Activated CD8-positive, alpha-beta memory T cell treated with anti-CD3 and anti-CD28 coated beads for 4 hours (primary cell): ENCODE data around the gene LRBA.
"Not testable (repeated sequence)": the region's sequence is repeated elsewhere in the genome, so short reads cannot be mapped to it uniquely, and the experiment has no call there.

Source experiments
- DNase-seq, 2 donors: peaks; one replicate each; pipeline ENCODE4 v3.0.0-alpha.2; 2020; ENCODE audit warnings: low read depth in 2 of 2

Gene LRBA

DNA sequence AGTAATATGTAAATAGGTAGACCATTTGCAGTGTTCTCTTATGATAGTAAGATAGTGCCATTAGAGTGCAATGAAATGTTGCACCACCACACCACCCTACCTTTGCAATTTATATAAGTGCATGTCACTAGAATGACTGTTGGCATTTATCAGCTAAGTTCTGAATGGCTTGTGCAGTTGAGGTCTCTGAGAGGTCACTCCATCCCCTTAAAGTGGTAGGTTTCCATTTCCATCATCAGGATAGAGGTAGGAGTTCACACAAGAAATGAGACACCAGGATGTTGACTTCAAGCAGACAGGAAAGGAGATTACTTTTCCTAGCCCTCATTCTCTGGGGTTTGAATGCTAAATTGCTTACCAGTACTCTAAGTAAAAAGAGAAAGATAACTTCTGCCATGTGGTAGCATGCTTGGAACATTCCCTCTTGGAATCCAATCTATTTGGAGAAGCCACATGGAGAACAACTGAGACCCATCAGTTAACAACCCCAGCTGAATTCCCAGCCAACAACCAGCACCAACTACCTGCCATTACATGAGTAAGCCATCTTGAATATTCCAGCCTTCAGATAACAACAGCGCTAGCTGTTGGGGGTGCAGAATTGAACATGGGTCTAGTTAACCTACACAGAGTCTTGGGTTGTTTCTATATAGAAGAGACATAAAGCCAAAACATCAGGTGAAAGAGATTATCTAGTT lies 6.7 kb upstream of the LRBA start:
- no peak for DNase-seq

DNA sequence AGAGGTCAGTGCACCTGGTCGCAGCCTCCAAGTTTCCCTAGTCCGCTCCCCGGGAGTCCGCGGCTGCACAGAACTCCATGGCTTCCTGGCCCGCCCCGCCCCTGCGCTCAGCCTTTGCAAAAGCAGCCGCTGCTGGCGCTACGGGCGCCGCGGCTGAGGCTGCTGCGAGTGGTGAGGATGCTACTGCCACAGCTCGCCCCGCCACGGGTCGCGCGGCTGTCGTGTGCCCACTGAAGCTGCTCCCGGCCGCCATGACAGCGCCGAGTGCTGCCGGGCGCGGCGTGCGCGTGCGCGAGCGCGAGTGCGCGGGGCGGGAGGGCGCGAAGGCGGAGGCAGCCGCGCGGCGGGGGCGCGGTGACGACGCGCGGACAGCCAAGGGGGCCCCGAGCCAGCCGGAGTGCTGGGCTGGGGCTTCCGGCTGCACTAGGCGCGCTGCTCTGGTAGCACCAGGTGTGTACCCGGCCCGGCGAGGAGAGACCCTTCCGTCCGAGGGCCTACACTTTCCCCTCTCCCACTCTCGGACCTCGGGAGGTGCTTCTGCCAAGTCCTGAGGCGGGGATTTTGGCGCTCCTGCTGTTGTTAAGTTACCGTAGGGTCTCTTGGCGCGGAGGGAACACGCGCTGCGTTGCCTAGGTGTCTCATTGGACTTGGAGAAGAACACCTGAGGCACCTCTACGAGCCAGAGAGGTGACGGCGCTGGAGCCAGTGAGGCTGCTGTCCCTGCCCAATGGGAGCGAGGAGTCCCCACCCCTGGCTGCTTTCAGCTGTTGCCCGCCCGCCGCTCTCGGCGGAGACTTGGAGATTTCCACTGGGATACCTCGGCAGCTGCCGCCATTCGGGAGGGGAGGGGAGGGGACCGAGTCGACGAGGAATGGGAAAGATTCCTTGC lies 619 bp upstream of the LRBA start:
- peak; percentile 53 for DNase-seq

DNA sequence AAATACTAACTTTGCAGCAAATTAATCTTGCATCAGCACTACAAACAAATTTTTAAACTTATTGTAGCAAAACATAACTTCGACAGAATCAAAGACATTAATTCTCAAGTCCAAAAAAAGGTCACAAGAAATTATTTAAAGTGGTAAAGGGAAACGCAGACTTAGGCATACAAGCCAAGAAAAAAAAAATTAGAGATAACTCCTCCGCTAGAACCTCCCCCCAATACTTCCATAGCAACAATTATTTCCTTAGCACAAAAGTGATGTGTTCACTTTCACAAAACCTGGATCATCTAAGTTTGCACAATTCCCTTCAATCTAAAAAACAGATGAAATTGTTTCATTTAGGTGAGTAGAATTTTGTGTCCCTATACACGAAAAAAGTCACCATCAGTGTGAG lies 1.1 kb downstream of the LRBA start:
- DNase-seq, result no peak

DNA sequence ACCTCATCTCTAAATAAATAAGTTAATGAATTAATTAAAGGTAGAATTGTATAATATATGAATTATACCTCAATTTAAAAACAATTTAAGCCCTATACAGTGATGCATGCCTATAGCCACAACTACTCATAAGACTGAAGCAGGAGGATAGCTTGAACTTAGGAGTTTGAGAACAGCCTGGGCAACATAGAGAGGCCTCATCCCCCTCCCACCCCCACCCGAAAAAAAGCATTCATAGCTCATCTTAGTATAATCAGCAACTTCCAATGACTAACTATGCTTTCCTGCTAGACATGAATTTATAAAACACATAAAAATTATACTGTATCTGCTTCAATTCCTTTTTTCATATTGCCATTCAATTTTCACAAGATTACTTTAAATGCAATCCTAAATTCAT lies 1.6 kb downstream of the LRBA start:
- DNase-seq, result no peak

DNA sequence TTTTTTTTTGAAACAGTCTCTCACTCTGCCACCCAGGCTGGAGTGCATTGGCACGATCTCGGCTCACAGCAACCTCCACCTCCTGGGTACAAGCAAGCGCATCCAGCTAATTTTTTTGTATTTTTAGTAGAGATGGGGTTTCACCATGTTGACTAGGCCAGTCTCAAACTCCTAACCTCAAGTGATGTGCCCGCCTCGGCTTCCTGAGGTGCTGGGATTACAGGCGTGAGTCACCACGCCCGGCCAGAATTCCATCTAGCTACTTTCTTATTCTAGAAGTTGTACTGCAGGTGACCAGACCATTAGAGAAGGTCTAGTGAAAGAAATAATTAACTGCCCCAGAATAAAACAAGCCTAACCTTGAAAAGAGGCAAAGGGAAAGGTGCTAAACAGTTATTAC lies 2.3 kb downstream of the LRBA start:
- no peak for DNase-seq

DNA sequence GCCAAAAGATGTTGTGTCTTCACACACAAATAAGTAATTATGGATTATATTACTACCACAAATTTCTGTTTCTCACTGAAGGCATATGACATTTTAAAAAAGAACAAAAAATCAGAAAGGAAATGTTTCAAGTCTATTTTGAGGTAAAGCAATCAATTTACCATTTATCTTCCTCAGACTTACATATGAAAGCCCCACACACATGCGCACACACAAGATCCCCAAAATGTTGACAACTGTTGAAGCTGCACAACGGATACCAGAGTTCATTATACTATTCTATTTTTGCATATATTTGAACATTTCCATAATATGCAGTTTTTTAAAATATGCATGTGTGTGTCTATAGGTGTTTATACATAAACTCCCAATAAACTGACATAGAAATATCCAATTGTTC lies 2.7 kb downstream of the LRBA start:
- DNase-seq, result no peak

DNA sequence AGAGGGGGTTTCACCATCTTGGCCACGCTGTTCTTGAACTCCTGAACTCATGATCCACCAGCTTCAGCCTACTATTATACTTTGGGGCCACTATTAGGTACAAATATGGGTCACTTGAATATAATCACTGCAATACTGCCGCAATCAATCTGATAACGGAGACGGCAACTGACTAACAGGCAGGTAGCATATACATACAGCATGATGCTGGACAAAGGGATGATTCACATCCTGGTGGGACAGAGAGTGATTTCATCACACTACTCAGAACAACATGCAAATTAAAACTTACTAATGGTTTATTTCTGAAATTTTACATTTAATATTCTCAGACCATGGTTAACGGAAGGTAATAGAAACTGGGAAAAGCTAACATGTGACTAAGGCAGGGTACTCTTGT lies 10.9 kb downstream of the LRBA start:
- DNase-seq, result no peak

DNA sequence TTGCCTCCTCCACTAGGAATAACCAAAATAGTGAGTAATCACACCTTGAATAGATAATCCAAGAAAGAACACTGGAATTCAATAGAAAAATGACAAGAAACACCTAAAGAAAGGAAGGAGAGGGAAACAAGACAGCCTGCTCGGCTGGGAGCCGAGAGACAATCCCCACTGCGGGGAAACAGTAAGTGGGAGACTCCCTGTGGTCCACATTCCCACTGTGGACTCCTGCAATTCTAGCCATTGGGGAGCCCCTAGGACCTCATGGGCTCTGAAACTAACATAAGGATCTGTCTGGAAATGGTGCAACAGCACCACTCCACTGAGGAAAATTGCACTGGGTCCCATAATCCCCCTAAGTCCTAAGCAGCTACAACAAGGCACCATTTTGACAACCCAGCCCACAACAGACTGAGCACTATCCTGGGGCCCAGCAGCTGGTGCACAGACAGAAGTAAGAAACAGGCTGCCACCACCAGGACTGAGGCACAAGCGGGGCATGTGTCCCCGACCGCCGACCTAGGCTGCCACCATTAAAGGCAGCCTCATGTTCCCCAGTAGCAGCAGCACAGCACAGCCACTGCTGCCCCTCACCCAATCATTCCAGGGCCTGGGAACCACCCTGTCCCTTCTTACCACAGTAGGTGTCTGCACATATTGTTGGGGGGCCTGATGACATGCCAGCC lies 14.2 kb downstream of the LRBA start:
- no peak for DNase-seq

DNA sequence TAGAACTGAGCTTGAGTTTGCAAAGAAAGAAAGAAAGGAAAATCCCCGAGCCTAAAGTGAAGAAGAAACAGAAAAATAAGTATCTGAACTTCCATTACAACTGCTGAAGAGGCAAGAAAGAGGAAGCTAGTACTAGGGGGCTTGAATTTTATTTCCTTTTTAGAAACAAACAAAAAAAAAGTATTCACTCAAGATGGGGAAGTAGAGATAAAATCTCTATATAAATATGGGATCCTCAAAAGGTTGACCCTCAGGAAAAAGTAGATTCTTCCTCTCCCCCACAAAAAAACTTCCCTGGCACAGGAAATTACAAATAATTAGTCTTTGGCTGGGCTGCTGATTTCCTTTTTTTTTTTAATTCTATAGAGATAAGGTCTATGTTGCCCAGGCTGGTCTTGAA lies 16.0 kb downstream of the LRBA start:
- DNase-seq, result no peak

DNA sequence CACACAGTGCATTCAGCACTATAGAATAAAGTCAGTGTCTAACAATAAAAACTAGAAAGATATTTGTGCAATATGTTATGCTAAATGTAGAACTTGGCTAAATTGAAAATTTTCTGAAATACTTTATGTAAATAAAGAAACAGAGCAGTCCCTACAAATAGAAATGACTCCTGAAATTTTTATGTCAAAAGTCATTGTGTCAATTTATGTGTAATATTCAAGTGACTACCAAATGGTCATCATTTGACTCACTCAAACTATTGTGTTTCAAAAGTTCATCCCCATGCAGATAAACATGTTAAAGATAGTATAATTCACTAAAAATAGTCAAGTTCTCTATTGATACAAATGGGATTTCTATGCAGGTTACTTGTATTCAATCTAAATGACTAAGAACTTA lies 17.9 kb downstream of the LRBA start:
- DNase-seq, result no peak

DNA sequence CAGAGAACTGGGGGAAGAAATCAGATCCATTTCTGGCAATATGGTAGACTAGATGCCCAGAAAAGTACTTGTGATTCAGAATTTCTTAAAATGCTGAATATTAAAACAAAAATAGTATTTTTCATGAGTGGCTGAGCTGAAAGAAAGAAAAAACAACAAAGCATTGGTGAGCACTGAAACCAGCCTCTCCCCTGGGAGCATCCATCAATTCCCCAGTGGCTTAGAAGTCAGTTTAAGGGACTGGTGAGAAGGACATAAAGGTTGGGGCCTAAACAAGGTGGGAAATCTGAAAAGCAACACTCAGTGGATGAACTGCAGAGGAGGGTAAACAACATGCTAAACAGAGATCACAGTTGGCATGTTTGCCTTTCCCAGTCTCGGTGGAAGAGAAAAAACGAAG lies 20.4 kb downstream of the LRBA start:
- no peak for DNase-seq

DNA sequence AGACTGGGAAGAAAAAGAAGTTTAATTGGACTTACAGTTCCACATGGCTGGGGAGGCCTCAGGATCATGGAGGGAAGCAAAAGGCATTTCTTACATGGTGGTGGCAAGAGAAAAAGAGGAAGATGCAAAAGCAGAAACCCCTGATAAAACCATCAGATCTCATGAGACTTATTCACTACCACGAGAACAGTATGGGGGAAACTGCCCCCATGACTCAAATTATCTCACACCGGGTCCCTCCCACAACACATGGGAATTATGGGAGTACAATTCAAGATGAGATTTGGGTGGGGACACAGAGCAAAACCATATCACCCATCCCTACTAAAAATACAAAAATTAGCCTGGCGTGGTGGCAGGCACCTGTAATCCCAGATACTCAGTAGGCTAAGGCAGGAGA lies 21.5 kb downstream of the LRBA start:
- DNase-seq, result not testable (repeated sequence)

DNA sequence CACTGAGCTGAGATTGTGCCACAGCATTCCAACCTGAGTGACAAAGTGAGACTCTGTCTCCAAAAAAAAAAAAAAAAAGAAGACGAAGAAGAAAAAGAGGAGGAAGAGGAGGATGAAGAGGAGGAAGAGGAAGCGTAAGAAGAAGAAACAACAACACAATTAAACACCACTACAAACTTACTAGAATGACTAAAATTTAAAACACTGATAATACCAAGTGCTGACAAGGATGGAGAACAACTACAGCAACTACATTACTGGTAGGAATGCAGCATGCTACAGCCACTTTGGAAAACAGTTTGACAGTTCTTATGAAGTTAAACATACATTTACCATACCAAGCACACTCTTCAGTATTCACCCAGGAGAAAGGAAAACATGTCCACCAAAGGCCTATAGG lies 24.1 kb downstream of the LRBA start:
- no peak for DNase-seq

DNA sequence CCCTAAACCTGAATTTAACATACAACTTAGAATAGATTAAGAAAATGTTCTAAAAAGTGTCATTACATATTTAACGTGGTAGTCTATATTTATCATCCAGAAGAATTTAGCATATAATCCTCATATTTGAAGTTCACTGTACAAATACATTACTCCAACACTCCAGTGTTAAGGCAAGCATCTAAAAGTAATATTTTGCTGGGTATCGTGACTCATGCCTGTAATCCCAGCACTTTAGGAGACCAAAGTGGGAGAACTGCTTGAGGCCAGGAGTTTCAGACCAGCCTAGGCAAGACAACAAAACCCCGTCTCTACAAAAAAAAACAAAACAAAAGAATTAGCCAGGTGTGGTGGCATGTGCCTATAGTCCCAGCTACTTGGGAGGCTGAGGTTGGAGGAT lies 24.8 kb downstream of the LRBA start:
- no peak for DNase-seq

DNA sequence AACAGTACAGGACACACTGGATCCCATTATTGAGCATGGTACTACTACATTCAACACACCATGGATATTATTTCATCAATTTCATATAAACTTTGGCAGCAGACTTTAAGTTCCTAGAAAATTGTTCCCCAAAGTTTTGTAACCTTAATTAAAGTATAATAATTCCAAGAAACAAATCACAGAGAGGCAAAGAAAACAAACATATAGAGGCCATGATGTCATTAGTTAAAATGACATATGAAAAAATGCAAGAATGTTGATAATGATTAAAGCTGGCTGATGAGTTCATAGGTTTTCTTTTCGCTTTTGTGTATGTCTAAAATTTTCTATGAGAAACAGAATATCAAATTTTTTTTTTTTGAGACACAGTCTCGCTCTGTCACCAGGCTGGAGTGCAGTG lies 26.8 kb downstream of the LRBA start:
- DNase-seq, result no peak

DNA sequence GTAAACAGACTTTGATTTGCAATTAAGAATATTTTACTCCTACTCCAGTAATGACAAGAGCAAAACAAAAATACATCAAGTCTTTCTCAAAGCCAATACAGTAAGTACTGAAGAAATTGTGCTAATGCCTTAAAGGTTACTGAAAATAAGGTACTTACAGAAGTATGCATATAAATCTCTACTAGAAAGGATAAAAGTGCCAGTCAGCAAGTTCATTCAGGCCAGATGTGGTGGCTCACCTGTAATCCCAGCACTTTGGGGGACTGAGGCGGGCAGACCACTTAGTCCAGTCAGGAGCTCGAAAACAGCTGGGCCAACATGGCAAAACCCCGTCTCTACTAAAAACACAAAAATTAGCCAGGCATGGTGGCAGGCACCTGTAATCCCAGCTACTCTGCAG lies 27.9 kb downstream of the LRBA start:
- no peak for DNase-seq

DNA sequence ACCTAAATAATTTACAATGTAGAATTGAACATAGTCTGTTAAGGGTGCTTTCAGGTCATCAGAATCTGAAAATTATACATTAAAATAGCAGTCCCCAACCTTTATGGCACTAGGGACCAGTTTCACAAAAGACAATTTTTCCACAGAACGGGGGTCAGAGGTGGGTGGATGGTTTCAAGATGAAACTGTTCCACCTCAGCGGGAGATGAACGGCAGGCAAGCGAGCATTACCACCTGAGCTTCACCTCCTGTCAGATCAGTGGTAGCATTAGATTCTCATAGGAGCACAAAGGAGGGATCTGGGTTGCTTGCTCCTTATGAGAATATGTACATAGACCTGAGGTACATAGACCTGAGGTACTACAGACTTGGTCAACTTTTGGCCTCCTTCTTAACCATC lies 29.0 kb downstream of the LRBA start:
- DNase-seq, result no peak

DNA sequence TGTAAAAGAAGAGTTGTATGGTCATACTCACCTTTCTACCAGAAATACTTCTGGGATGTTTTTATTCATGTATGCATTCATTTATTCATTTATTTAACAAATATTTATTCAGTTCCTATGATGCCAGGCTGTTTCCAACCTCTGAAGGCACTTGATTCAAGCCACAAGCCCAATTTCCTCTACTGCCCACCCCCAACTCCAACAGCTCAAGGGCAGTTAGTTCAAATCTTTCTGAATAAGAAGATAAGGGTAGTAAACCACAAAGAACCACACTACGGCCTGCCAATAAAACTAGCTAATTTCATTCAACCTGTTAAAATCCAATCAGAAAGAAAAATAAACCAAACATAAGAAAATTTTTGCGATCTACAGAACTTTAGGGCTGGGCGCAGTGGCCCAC lies 31.2 kb downstream of the LRBA start:
- no peak for DNase-seq

DNA sequence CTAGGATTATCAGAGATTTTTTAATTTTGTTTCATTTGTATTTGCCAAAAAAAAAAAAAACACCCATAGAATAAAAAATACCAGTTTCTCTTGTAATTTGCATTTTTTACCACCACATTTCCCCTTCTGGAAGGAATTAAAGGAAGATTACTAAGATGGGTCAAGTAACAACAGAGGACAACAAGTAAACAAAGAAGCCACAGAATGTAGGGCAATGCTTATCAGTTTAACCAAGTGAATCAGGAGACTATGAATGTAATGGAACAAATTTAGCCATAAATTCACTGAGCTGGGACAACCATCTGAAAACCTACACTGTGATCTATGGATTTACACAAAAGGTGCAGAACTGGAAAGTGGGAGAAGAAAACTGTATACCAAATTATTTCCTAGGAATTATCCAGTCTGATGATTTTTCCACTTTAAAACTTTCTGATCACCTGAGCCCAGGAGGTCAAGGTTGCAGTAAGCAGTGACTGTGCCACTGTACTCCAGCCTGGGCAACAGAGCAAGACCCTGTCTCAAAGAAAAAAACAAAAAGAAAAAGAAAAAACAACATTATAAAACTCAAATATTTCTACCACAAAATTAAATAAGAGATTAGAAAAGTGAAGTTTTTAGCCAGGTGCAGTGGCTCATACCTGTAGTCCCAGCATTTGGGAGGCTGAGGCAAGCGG lies 32.4 kb downstream of the LRBA start:
- no peak for DNase-seq

DNA sequence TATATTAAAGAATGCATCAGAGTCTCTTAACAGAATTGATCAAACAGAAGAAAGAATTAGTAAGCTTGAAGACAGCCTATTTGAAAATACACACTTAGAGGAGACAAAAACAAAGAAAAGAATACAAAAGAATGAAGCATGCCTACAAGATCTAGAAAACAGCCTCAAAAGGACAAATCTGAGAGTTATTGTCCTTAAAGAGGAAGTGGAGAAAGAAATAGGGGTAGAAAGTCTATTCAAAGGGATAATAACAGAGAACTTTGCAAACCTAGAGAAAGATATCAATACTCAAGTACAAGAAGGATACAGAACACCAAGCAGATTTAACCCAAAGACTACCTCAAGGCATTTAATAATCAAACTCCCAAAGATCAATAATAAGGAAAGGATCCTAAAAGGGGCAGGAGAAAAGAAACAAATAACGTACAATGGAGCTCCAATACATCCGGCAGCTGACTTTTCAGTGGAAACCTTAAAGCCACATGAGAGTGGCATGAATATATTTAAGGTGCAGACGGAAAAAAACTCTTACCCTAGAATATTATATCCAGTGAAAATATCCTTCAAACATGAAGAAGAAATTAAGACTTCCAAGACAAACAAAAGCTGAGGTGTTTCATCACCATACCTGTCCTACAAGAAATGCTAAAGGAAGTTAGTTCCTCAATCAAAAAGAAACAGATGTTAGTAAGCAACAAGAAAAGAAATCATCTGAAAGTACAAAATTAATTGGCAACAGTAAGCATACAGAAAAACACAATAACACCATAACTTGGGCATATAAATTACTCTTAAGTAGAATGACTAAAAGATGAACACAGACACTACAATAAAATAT lies 36.1 kb downstream of the LRBA start:
- no peak for DNase-seq

DNA sequence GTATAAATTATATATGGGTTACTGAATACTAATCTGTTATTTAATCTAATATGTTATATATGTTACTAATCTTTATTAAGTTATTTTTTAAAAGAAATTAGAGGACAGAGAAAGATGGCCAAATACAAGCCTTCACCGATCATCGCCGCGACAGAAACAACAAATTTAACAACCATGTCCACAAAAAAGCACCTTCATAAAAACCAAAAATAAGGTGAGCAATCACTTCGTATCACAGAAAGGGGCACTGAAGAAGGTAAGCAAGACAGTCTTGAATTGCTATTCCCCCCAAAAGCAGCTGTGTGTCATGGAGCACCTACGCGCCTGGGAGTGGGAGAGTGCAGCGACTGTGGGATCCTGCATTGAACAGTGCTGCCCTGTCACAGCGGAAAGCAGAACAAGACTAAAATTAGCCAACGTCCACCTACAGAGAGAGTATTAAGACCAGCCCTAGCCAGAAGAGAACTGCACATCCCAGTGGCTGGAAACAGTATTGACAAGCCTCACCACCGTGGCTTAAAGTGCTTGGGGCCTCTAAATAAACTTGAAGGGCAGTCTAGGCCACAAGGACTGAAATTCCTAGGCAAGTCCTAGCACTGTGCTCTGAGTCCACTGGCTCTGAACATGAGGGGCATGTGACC lies 38.5 kb downstream of the LRBA start:
- no peak for DNase-seq
